Measurements from ENCODE around the gene GJB3.
"Not testable (repeated sequence)": the region's sequence is repeated elsewhere in the genome, so short reads cannot be mapped to it uniquely, and the experiment has no call there.

The GJB3 gene

GRCh38 chr1:34781071-34781843 is at the start of gene GJB3:
Gene GJB3, plus strand, starts transcription at chr1:34781214. Its CDS starts 3,549 bp downstream, at chr1:34784763.
- peak; percentile 23 for DNase-seq (ENCODE audit: low read depth)

- DNase-seq (ENCODE audit: low read depth) = not testable (repeated sequence)
Measured at GRCh38 chr1:34732831-34733230, 48.2 kb upstream of the GJB3 start.

- no peak for DNase-seq (ENCODE audit: low read depth)
Measured at GRCh38 chr1:34736692-34737091, 44.3 kb upstream of the GJB3 start.

- DNase-seq (ENCODE audit: low read depth) = not testable (repeated sequence)
Measured at GRCh38 chr1:34737236-34737635, 43.8 kb upstream of the GJB3 start.

- no peak for DNase-seq (ENCODE audit: low read depth)
Measured at GRCh38 chr1:34739613-34740012, 41.4 kb upstream of the GJB3 start.

GRCh38 chr1:34740161-34740868 is 40.7 kb upstream of the GJB3 start:
- peak; percentile 18 for DNase-seq (ENCODE audit: low read depth)

- DNase-seq (ENCODE audit: low read depth) = peak; percentile 70
Measured at GRCh38 chr1:34742667-34743270, 38.2 kb upstream of the GJB3 start.

- no peak for DNase-seq (ENCODE audit: low read depth)
Measured at GRCh38 chr1:34743775-34744174, 37.2 kb upstream of the GJB3 start.

GRCh38 chr1:34744851-34745250 is 36.2 kb upstream of the GJB3 start:
- DNase-seq (ENCODE audit: low read depth) = no peak

GRCh38 chr1:34745666-34746065 is 35.3 kb upstream of the GJB3 start:
- DNase-seq (ENCODE audit: low read depth) = no peak

GRCh38 chr1:34746101-34746500 is 34.9 kb upstream of the GJB3 start:
- no peak for DNase-seq (ENCODE audit: low read depth)

- no peak for DNase-seq (ENCODE audit: low read depth)
Measured at GRCh38 chr1:34746785-34747637, 34.0 kb upstream of the GJB3 start.

- no peak for DNase-seq (ENCODE audit: low read depth)
Measured at GRCh38 chr1:34747638-34747941, 33.4 kb upstream of the GJB3 start.

- no peak for DNase-seq (ENCODE audit: low read depth)
Measured at GRCh38 chr1:34749992-34750391, 31.0 kb upstream of the GJB3 start.

- no peak for DNase-seq (ENCODE audit: low read depth)
Measured at GRCh38 chr1:34750610-34751009, 30.4 kb upstream of the GJB3 start.

- peak; percentile 44 for DNase-seq (ENCODE audit: low read depth)
Measured at GRCh38 chr1:34753163-34753562, 27.9 kb upstream of the GJB3 start.

- no peak for DNase-seq (ENCODE audit: low read depth)
Measured at GRCh38 chr1:34754964-34755637, 25.9 kb upstream of the GJB3 start, which contains the start of gene GJB5. Gene GJB5, plus strand, starts transcription at chr1:34755047. Its CDS starts 2,284 bp downstream, at chr1:34757331.

- DNase-seq (ENCODE audit: low read depth) = no peak
Measured at GRCh38 chr1:34755961-34756360, 25.1 kb upstream of the GJB3 start.

- no peak for DNase-seq (ENCODE audit: low read depth)
Measured at GRCh38 chr1:34757386-34757785, 23.6 kb upstream of the GJB3 start.

GRCh38 chr1:34758751-34759150 is 22.3 kb upstream of the GJB3 start:
- no peak for DNase-seq (ENCODE audit: low read depth)

GRCh38 chr1:34759503-34760357 is 21.3 kb upstream of the GJB3 start, which contains the start of gene GJB4:
Gene GJB4, plus strand, starts transcription at chr1:34759740. Its CDS starts 1,515 bp downstream, at chr1:34761255.
- DNase-seq (ENCODE audit: low read depth) = peak; percentile 13

Data from ELR (cell line).